GM06990 (cell line): Measurements from ENCODE around the gene SRL.

Experiments used
- DNase-seq: peaks from one replicate; pipeline ENCODE4 v3.0.0-alpha.2; 2011; ENCODE audit not compliant: insufficient read length; ENCODE audit errors: extremely low read depth
- H3K27me3 ChIP-seq: replicated peaks from 2 replicates; pipeline ENCODE4 v1.6.0; 2011; ENCODE audit warnings: low read length; ENCODE audit not compliant: control insufficient read depth, insufficient read depth
- H3K36me3 ChIP-seq: 2 replicates; pipeline ENCODE4 v1.5.1; 2011; ENCODE audit warnings: low read length; ENCODE audit not compliant: control insufficient read depth, insufficient read depth
- H3K4me3 ChIP-seq: replicated peaks from 2 replicates; pipeline ENCODE4 v1.5.1; 2011; ENCODE audit warnings: low read depth, mild to moderate bottlenecking, control low read depth, low read length
- CTCF ChIP-seq: IDR thresholded peaks from 2 replicates; pipeline ENCODE4 v1.5.1; 2011; ENCODE audit warnings: low read length, control low read depth, mild to moderate bottlenecking, inconsistent platforms; ENCODE audit not compliant: insufficient read depth, poor library complexity, severe bottlenecking

The SRL gene

GRCh38 chr16:4178468-4179010 lies 63.3 kb downstream of the SRL start:
- no peaks in the 10 kb centered on the region for H3K27me3 ChIP-seq
- no peak for TF ChIP-seq CTCF
- H3K4me3 ChIP-seq, result no peak overlapping the region

GRCh38 chr16:4176906-4177417 lies 64.9 kb downstream of the SRL start:
- no peak for TF ChIP-seq CTCF
- Histone ChIP-seq H3K36me3 (no peaks in the 10 kb centered on the region), H3K27me3 (no peaks in the 10 kb centered on the region), H3K4me3 (no peak overlapping the region)
- no peak for DNase-seq

More at GRCh38 chr16:4178468-4179010, 63.3 kb downstream of the SRL start:
- DNase-seq, result no peak
- no peaks in the 10 kb centered on the region for H3K36me3 ChIP-seq

- Histone ChIP-seq H3K27me3 (no peaks in the 10 kb centered on the region), H3K36me3 (no peaks in the 10 kb centered on the region), H3K4me3 (no peak overlapping the region)
- no peak for TF ChIP-seq CTCF
- no peak for DNase-seq
These were observed 66.0 kb downstream of the SRL start for GRCh38 chr16:4175849-4176248.

GRCh38 chr16:4172070-4172469 lies 69.8 kb downstream of the SRL start:
- H3K27me3 ChIP-seq, result no peaks in the 10 kb centered on the region
- H3K36me3 ChIP-seq, result no peaks in the 10 kb centered on the region
- DNase-seq, result no peak
- no peak overlapping the region for H3K4me3 ChIP-seq
- TF ChIP-seq CTCF, result no peak

DNA sequence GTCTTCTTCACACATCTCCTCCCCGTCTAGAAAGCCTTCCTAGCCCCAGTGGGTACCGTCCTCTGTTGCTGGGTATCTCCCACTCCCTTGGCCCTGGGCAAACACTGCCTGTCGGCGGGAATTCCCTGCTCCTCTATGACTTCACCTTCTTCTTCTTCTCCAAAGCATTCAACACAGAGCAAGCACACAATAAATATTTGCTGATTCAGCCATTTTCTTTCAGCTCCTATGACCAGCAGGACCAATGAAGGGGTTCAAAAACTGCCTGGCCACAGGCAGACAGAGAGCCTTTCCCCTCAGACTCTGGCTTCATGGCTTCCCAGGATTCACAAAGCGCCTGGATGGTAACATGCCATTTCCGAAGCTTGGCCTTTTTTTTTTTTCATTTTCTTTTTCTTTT lies 72.5 kb downstream of the SRL start:
- Histone ChIP-seq H3K4me3 (no peak overlapping the region), H3K27me3 (no peaks in the 10 kb centered on the region), H3K36me3 (no peaks in the 10 kb centered on the region)
- no peak for TF ChIP-seq CTCF
- DNase-seq, result no peak

GRCh38 chr16:4166821-4167220 lies 75.1 kb downstream of the SRL start:
- H3K4me3 ChIP-seq, result no peak overlapping the region
- H3K27me3 ChIP-seq, result no peaks in the 10 kb centered on the region
- H3K36me3 ChIP-seq, result no peaks in the 10 kb centered on the region
- no peak for DNase-seq
- no peak for TF ChIP-seq CTCF
